ENCODE results near the gene CHMP1B. TPM values are rescaled to one million over a fixed set of nuclear protein-coding genes. Genes with fewer than 3 reads are reported as not detected.
"Not testable (repeated sequence)": the region's sequence is repeated elsewhere in the genome, so short reads cannot be mapped to it uniquely, and the experiment has no call there.

Gene CHMP1B
- polyA plus RNA-seq, 1 experiment, result 32.6 TPM

- Histone ChIP-seq H3K4me3 (ENCODE audit: low read depth, low read length) (no peak overlapping the region), H3K9me3 (ENCODE audit: control insufficient read depth, insufficient read depth, low read length) (no peaks in the 10 kb centered on the region), H3K27me3 (ENCODE audit: control insufficient read depth, insufficient read depth, low read length) (no peaks in the 10 kb centered on the region), H3K27ac (ENCODE audit: low read depth, low read length) (no peak overlapping the region)
- DNase-seq (ENCODE audit: low read depth, low spot score), result no peak
- CTCF ChIA-PET, result interaction anchor here (0.7 to 0.9 kb wide), 2 partner anchors 106 to 234 kb away, joined by 4 read pairs; no protein-coding TSS in a partner anchor
- no peak for TF ChIP-seq CTCF (IDR thresholded peaks at IDR 0.05; ENCODE audit: low read depth, low read length)
- POLR2A ChIA-PET, result no interaction called here
Measured at GRCh38 chr18:11889284-11889683, 38.1 kb downstream of the CHMP1B start.

GRCh38 chr18:11891737-11892136 is 40.5 kb downstream of the CHMP1B start:
- ChIA-PET CTCF (no interaction called here), POLR2A (no interaction called here)
- no peaks in the 10 kb centered on the region for H3K9me3 ChIP-seq (ENCODE audit: control insufficient read depth, insufficient read depth, low read length)

GRCh38 chr18:11892438-11892837 is 41.2 kb downstream of the CHMP1B start:
- H3K9me3 ChIP-seq (ENCODE audit: control insufficient read depth, insufficient read depth, low read length); H3K4me3 ChIP-seq (ENCODE audit: low read depth, low read length); CTCF ChIA-PET; H3K27ac ChIP-seq (ENCODE audit: low read depth, low read length); H3K27me3 ChIP-seq (ENCODE audit: control insufficient read depth, insufficient read depth, low read length); DNase-seq (ENCODE audit: low read depth, low spot score): not testable (repeated sequence)
- POLR2A ChIA-PET, result interaction anchor here (0.6 kb wide), 1 partner anchor 176 kb away, joined by 3 read pairs; no protein-coding TSS in a partner anchor

More at GRCh38 chr18:11891737-11892136, 40.5 kb downstream of the CHMP1B start:
- no peak for TF ChIP-seq CTCF (IDR thresholded peaks at IDR 0.05; ENCODE audit: low read depth, low read length)
- Histone ChIP-seq H3K4me3 (ENCODE audit: low read depth, low read length) (no peak overlapping the region), H3K27ac (ENCODE audit: low read depth, low read length) (no peak overlapping the region), H3K27me3 (ENCODE audit: control insufficient read depth, insufficient read depth, low read length) (no peaks in the 10 kb centered on the region)
- no peak for DNase-seq (ENCODE audit: low read depth, low spot score)

GRCh38 chr18:11897781-11898180 is 46.6 kb downstream of the CHMP1B start:
- TF ChIP-seq CTCF (IDR thresholded peaks at IDR 0.05; ENCODE audit: low read depth, low read length), result no peak
- CTCF ChIA-PET, result no interaction called here
- H3K27ac ChIP-seq (ENCODE audit: low read depth, low read length), result no peak overlapping the region
- POLR2A ChIA-PET, result no interaction called here
- H3K27me3 ChIP-seq (ENCODE audit: control insufficient read depth, insufficient read depth, low read length), result no peaks in the 10 kb centered on the region
- H3K4me3 ChIP-seq (ENCODE audit: low read depth, low read length), result no peak overlapping the region
- H3K9me3 ChIP-seq (ENCODE audit: control insufficient read depth, insufficient read depth, low read length), result no peaks in the 10 kb centered on the region
- DNase-seq (ENCODE audit: low read depth, low spot score), result no peak

- Histone ChIP-seq H3K9me3 (ENCODE audit: control insufficient read depth, insufficient read depth, low read length) (no peaks in the 10 kb centered on the region), H3K27me3 (ENCODE audit: control insufficient read depth, insufficient read depth, low read length) (no peaks in the 10 kb centered on the region), H3K4me3 (ENCODE audit: low read depth, low read length) (no peak overlapping the region), H3K27ac (ENCODE audit: low read depth, low read length) (no peak overlapping the region)
- ChIA-PET POLR2A (no interaction called here), CTCF (interaction anchor here (1.5 kb wide), 1 partner anchor 39 kb away, joined by 6 read pairs; no protein-coding TSS in a partner anchor)
- no peak for TF ChIP-seq CTCF (IDR thresholded peaks at IDR 0.05; ENCODE audit: low read depth, low read length)
- no peak for DNase-seq (ENCODE audit: low read depth, low spot score)
Measured at GRCh38 chr18:11899063-11899462, 47.9 kb downstream of the CHMP1B start.

All from AG04450 (cell line).